SK-N-SH (cell line): ENCODE data around the gene FBXO33. TPM values are rescaled to one million over a fixed set of nuclear protein-coding genes. Genes with fewer than 3 reads are reported as not detected.

ENCODE experiments used
- CTCF ChIA-PET: fragments of 300-600, 350-600 bp; formaldehyde crosslinking; extraction: SDS; loops from one replicate; lab custom pipeline; 2021; lab: Yijun Ruan, JAX
- POLR2A ChIA-PET: fragments of 350-600 bp; sonication (Branson Sonifier 250); formaldehyde crosslinking; extraction: SDS; loops from one replicate; lab custom pipeline; 2020; ENCODE audit warnings: antibody characterized with exemption, inconsistent platforms; lab: Yijun Ruan, JAX
- DNase-seq: peaks from one replicate; pipeline ENCODE4 v3.0.0; 2012
- H2AFZ ChIP-seq: fragments of 200-600 bp; sonication (generic); 2 replicates; pipeline ENCODE4 v1.8.1; 2016; ENCODE audit warnings: antibody characterized with exemption, mild to moderate bottlenecking, low read depth
- H3F3A ChIP-seq: fragments of 200-600 bp; sonication (generic); replicated peaks from 2 replicates; pipeline ENCODE3; 2016; ENCODE audit warnings: antibody characterized with exemption, mild to moderate bottlenecking; ENCODE audit not compliant: insufficient read depth
- H3K27ac ChIP-seq, 2 experiments: fragments of 200-500 bp in 1 of 2; fragments of 200-600 bp in 1 of 2; sonication (Bioruptor generic) in 1 of 2; sonication (generic), shearing (Covaris generic) in 1 of 2; 2 replicates each; pipeline versions ENCODE4 v1.5.1 to v1.6.1; 2014 to 2016; ENCODE audit warnings: low read depth in 2 of 2, inconsistent platforms in 1 of 2, low read length in 1 of 2, mild to moderate bottlenecking in 1 of 2, mixed read lengths in 1 of 2
- H3K27me3 ChIP-seq: fragments of 200-600 bp; sonication (generic), shearing (Covaris generic); 2 replicates; pipeline ENCODE4 v1.6.1; 2016; ENCODE audit warnings: mixed run types; ENCODE audit not compliant: insufficient read depth
- H3K36me3 ChIP-seq, 2 experiments: fragments of 200-500 bp in 1 of 2; fragments of 200-600 bp in 1 of 2; sonication (Bioruptor generic) in 1 of 2; sonication (generic) in 1 of 2; replicated peaks in 1 of 2; 2 replicates each; pipeline versions ENCODE3 to v1.5.1; 2014 to 2016; ENCODE audit warnings: low read length in 1 of 2, mild to moderate bottlenecking in 1 of 2; ENCODE audit not compliant: insufficient read depth in 2 of 2, control insufficient read depth in 1 of 2
- H3K4me1 ChIP-seq, 2 experiments: fragments of 200-500 bp in 1 of 2; fragments of 200-600 bp in 1 of 2; sonication (Bioruptor generic) in 1 of 2; sonication (generic), shearing (Covaris generic) in 1 of 2; 2 replicates each; pipeline versions ENCODE4 v1.5.1 to v1.6.1; 2014 to 2016; ENCODE audit warnings: low read depth in 1 of 2, low read length in 1 of 2, mixed run types in 1 of 2; ENCODE audit not compliant: insufficient read depth in 2 of 2, control insufficient read depth in 1 of 2
- H3K4me2 ChIP-seq: fragments of 200-600 bp; sonication (generic), shearing (Covaris generic); 2 replicates; pipeline ENCODE4 v1.6.1; 2017; ENCODE audit warnings: mixed run types
- H3K4me3 ChIP-seq, 2 experiments: fragments of 200-500 bp in 1 of 2; fragments of 200-600 bp in 1 of 2; sonication (Bioruptor generic) in 1 of 2; sonication (generic), shearing (Covaris generic) in 1 of 2; 2 replicates each; pipeline versions ENCODE4 v1.5.1 to v1.8.1; 2014 to 2016; ENCODE audit warnings: low read depth in 2 of 2, inconsistent platforms in 1 of 2, low read length in 1 of 2, mild to moderate bottlenecking in 1 of 2, mixed read lengths in 1 of 2, moderate library complexity in 1 of 2
- H3K79me2 ChIP-seq: fragments of 200-600 bp; sonication (generic); 2 replicates; pipeline ENCODE4 v1.8.1; 2017; ENCODE audit warnings: mild to moderate bottlenecking; ENCODE audit not compliant: insufficient read depth
- H3K9ac ChIP-seq: fragments of 200-600 bp; sonication (generic); 2 replicates; pipeline ENCODE4 v1.6.1; 2017; ENCODE audit warnings: mixed run types
- H3K9me2 ChIP-seq: fragments of 200-600 bp; sonication (generic); 2 replicates; pipeline ENCODE4 v1.6.1; 2017; ENCODE audit warnings: mixed run types
- H3K9me3 ChIP-seq: fragments of 200-600 bp; sonication (generic); 2 replicates; pipeline ENCODE4 v1.6.1; 2017; ENCODE audit warnings: mixed run types, mild to moderate bottlenecking, moderate library complexity
- H4K20me1 ChIP-seq: fragments of 200-600 bp; sonication (generic); 2 replicates; pipeline ENCODE4 v1.6.1; 2017; ENCODE audit warnings: mild to moderate bottlenecking, mixed run types; ENCODE audit not compliant: insufficient read depth
- CHD2 ChIP-seq: fragments of 150-350 bp; IDR thresholded peaks from 2 replicates; pipeline ENCODE4 v1.6.1; 2018; ENCODE audit warnings: low read length; ENCODE audit not compliant: partially characterized antibody
- EP300 ChIP-seq, 2 experiments: IDR thresholded peaks; 2 replicates each; pipeline versions ENCODE4 v1.4.0 to v1.6.1; 2012; ENCODE audit warnings: borderline replicate concordance in 1 of 2, low read depth in 1 of 2, low read length in 1 of 2
- GATA2 ChIP-seq: sonication (generic); formaldehyde crosslinking; IDR thresholded peaks from 2 replicates; pipeline ENCODE4 v1.5.0; 2020; ENCODE audit warnings: mild to moderate bottlenecking, missing genetic modification reagents
- NFIC ChIP-seq: IDR thresholded peaks from 2 replicates; pipeline ENCODE4 v1.4.0; 2012; ENCODE audit warnings: borderline replicate concordance
- SIN3A ChIP-seq: IDR thresholded peaks from 2 replicates; pipeline ENCODE4 v1.6.1; 2012; ENCODE audit warnings: low read depth, mild to moderate bottlenecking, low read length, moderate library complexity, borderline replicate concordance
- SMC3 ChIP-seq: IDR thresholded peaks from 2 replicates; pipeline ENCODE4 v1.6.1; 2012; ENCODE audit warnings: low read depth, low read length, improper control_type of control experiment
- TAF1 ChIP-seq: IDR thresholded peaks from 2 replicates; pipeline ENCODE4 v1.6.1; 2012; ENCODE audit warnings: low read depth, mild to moderate bottlenecking, low read length, moderate library complexity, borderline replicate concordance
- TEAD4 ChIP-seq: IDR thresholded peaks from 2 replicates; pipeline ENCODE4 v1.4.0; 2012; ENCODE audit warnings: mild to moderate bottlenecking, borderline replicate concordance; ENCODE audit not compliant: insufficient read depth
- YY1 ChIP-seq: IDR thresholded peaks from 2 replicates; pipeline ENCODE4 v1.4.0; 2012; ENCODE audit warnings: low read depth, mild to moderate bottlenecking
- WGBS: methylation state at CpG from one replicate; pipeline ENCODE4 v1.1.6; 2017; ENCODE audit warnings: low lambda C conversion rate; 5-methylcytosine and 5-hydroxymethylcytosine counted together
- polyA plus RNA-seq, 3 experiments: library from polyadenylated mRNA; depleted of rRNA; stranded (reverse); fragments of >200 nt; gene quantifications; 2 replicates each; pipeline ENCODE4 v1.2.3, GENCODE V29; 2012
- TF ChIP-seq, protein P1 (sequence below): fragments of 150-350 bp; IDR thresholded peaks from 2 replicates; pipeline ENCODE4 v1.6.1; 2017; ENCODE audit warnings: antibody characterized with exemption, low read length, low read depth, borderline replicate concordance
- TF ChIP-seq, protein P2 (sequence below): IDR thresholded peaks from 2 replicates; pipeline ENCODE4 v1.4.0; 2012; ENCODE audit warnings: low read depth, borderline replicate concordance
- TF ChIP-seq, protein P3 (sequence below): fragments of 150-350 bp; IDR thresholded peaks from 2 replicates; pipeline ENCODE4 v1.6.1; 2016; ENCODE audit warnings: mild to moderate bottlenecking, low read depth, low read length
- TF ChIP-seq, protein P4 (sequence below): IDR thresholded peaks from 2 replicates; pipeline ENCODE4 v1.4.0; 2012; ENCODE audit warnings: low read depth

FBXO33 gene
- polyA plus RNA-seq, 1 of the 3 experiments (the other 2 are of a cell fraction) = 4.2 TPM

DNA sequence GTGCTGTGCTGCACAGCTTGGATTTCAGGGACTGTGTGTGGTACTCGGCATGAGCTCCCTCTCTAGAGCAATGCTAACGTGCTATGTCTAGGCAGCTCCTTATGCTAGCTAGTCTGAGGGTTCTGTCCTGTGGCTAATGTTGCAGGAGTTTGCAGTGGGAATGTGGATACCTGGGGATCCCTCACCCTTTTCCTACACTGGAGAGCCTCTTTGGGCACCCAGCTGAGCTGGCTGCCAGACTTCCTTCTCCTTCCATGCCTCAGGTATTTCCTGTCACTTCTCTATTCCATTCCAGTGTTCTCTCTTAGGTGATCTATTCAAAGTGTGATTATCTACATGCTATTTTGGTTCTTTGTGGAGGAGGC, 64.9 kb downstream of the FBXO33 start:
- no peaks in the 10 kb centered on the region for H3K4me1 ChIP-seq
- H3K27ac ChIP-seq = no peak overlapping the region
- no peaks in the 10 kb centered on the region for H3F3A ChIP-seq
- ChIA-PET CTCF (no interaction called here), POLR2A (interaction anchor here (0.9 kb wide), 1 partner anchor 1473 kb away, joined by 3 read pairs; no protein-coding TSS in a partner anchor)
- no peak overlapping the region for H2AFZ ChIP-seq
- H3K27me3 ChIP-seq = no peaks in the 10 kb centered on the region
- no peaks in the 10 kb centered on the region for H3K9me2 ChIP-seq
- H3K36me3 ChIP-seq = peaks cover 0 to 7% of the 10 kb centered on the region in 2 experiments
- H3K9ac ChIP-seq = no peak overlapping the region
- no peak for DNase-seq
- H3K9me3 ChIP-seq = no peaks in the 10 kb centered on the region
- no peaks in the 10 kb centered on the region for H3K79me2 ChIP-seq
- no peak overlapping the region for H3K4me3 ChIP-seq
- H4K20me1 ChIP-seq = no peaks in the 10 kb centered on the region
- TF ChIP-seq SIN3A (no peak), GATA2 (CRISPR knock-in tag) (no peak), NFIC (no peak), EP300 (IDR thresholded peaks at IDR 0.05; ENCODE audit: borderline replicate concordance in 1 of 2, low read depth in 1 of 2, low read length in 1 of 2) (no peak), TEAD4 (no peak), CHD2 (no peak), SMC3 (no peak)
- TF ChIP-seq, protein P1, sequence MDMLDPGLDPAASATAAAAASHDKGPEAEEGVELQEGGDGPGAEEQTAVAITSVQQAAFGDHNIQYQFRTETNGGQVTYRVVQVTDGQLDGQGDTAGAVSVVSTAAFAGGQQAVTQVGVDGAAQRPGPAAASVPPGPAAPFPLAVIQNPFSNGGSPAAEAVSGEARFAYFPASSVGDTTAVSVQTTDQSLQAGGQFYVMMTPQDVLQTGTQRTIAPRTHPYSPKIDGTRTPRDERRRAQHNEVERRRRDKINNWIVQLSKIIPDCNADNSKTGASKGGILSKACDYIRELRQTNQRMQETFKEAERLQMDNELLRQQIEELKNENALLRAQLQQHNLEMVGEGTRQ = no peak
- TF ChIP-seq, protein P2, sequence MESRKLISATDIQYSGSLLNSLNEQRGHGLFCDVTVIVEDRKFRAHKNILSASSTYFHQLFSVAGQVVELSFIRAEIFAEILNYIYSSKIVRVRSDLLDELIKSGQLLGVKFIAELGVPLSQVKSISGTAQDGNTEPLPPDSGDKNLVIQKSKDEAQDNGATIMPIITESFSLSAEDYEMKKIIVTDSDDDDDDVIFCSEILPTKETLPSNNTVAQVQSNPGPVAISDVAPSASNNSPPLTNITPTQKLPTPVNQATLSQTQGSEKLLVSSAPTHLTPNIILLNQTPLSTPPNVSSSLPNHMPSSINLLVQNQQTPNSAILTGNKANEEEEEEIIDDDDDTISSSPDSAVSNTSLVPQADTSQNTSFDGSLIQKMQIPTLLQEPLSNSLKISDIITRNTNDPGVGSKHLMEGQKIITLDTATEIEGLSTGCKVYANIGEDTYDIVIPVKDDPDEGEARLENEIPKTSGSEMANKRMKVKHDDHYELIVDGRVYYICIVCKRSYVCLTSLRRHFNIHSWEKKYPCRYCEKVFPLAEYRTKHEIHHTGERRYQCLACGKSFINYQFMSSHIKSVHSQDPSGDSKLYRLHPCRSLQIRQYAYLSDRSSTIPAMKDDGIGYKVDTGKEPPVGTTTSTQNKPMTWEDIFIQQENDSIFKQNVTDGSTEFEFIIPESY = no peak
- TF ChIP-seq, protein P3, sequence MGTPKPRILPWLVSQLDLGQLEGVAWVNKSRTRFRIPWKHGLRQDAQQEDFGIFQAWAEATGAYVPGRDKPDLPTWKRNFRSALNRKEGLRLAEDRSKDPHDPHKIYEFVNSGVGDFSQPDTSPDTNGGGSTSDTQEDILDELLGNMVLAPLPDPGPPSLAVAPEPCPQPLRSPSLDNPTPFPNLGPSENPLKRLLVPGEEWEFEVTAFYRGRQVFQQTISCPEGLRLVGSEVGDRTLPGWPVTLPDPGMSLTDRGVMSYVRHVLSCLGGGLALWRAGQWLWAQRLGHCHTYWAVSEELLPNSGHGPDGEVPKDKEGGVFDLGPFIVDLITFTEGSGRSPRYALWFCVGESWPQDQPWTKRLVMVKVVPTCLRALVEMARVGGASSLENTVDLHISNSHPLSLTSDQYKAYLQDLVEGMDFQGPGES = no peak
- WGBS = no CpG with 5 or more reads among the region's 2 CpGs
- H3K4me2 ChIP-seq = no peak overlapping the region

DNA sequence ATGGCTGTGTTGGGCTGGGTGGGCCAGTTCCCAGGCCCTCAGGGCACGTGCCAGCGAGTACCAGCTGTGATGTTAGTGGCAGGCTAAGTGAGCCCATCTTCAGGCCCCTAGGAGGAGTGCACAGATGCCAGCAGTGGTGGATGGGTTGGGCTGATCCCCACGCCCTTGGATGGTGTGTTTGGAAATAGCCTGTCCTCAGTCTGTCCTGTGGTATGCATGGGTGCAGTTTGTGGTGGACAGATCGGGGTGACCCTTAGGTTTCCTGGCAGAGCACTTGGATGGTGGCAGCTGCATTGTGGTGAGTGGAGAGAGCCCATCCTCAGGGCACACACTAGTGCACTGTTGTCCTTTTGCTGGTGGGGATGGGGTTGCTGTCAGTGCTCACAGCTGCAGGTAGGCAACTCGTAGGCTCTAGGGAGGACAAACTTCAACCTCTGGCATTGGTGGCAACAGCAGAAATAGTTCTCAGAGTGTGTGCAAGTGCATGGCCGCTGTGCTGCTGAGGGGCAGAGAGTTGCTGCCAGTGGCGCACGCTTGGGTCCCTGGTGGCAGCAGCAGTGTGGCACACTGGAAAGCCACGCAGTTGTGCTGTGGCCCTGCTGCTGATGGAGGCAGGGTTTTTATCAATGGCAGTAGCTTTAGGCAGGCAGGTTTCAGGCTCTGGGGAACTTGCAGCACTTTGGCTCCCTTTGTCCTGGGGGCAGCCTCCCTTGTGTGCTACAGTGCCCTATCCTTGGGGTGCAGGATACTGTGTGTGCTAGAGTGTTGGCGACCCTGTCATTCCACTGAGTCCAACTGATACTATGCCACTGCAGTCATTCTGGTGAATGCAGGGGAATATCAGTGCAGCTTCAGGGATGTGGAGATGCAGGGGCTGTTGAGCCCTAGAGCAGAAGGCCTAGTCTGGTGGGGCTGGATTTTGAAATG, 65.5 kb downstream of the FBXO33 start:
- H3K9ac ChIP-seq = no peak overlapping the region
- H3F3A ChIP-seq = no peaks in the 10 kb centered on the region
- ChIA-PET POLR2A (interaction anchor here (0.9 kb wide), 1 partner anchor 1472 kb away, joined by 3 read pairs; no protein-coding TSS in a partner anchor), CTCF (no interaction called here)
- DNase-seq = no peak
- H3K9me2 ChIP-seq = no peaks in the 10 kb centered on the region
- no peak overlapping the region for H3K27ac ChIP-seq
- WGBS = 75% methylated on average over 1 of the region's 10 CpGs
- no peaks in the 10 kb centered on the region for H3K4me1 ChIP-seq
- H3K79me2 ChIP-seq = no peaks in the 10 kb centered on the region
- no peak overlapping the region for H3K4me3 ChIP-seq
- no peaks in the 10 kb centered on the region for H3K9me3 ChIP-seq
- H3K27me3 ChIP-seq = no peaks in the 10 kb centered on the region
- H3K4me2 ChIP-seq = no peak overlapping the region
- H2AFZ ChIP-seq = no peak overlapping the region
- TF ChIP-seq, protein P1 = no peak
- TF ChIP-seq YY1 (no peak), TAF1 (no peak), TEAD4 (no peak)
- TF ChIP-seq, protein P4, sequence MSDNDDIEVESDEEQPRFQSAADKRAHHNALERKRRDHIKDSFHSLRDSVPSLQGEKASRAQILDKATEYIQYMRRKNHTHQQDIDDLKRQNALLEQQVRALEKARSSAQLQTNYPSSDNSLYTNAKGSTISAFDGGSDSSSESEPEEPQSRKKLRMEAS = no peak
- peaks cover 0 to 7% of the 10 kb centered on the region in 2 experiments for H3K36me3 ChIP-seq
- H4K20me1 ChIP-seq = no peaks in the 10 kb centered on the region
